ENCODE measurements around the gene PANX2.
"Not testable (repeated sequence)": the region's sequence is repeated elsewhere in the genome, so short reads cannot be mapped to it uniquely, and the experiment has no call there.

DNA sequence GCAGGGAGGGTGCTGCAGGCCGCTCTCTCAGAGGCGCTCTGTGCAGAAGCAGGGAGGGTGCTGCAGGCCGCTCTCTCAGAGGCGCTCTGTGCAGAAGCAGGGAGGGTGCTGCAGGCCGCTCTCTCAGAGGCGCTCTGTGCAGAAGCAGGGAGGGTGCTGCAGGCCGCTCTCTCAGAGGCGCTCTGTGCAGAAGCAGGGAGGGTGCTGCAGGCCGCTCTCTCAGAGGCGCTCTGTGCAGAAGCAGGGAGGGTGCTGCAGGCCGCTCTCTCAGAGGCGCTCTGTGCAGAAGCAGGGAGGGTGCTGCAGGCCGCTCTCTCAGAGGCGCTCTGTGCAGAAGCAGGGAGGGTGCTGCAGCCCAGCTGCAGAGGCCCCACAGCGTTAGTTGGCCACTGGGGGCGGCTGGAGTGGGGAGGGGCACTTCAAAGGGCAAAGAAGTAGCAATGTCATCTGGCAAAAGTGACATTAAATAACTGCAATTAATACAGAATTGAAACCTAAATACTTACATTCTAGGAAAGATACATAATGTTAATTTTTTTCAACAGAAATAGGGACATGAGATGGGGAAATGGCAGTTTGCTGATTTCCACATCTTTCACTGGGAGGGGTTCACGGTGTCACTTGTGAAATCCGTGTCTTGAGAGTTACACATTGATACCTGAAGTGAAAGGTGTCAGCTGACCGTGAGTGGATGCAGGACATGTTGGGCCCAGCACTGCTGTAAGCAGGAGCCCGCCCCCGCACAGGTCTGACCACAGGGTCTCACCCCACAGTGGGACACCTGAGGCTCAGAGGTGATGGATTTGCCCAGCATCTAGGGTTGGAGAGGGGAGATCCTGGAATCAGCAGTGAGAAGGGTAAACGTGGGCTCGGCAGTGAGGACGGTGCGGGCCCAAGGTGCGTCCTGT is 23.0 kb upstream of the PANX2 start:
- TF ChIP-seq POLR2A, CTCF (IDR thresholded peaks at IDR 0.05): not testable (repeated sequence)
